GM18508 (cell line): ENCODE measurements around the gene SRMS.
"Not testable (repeated sequence)": the region's sequence is repeated elsewhere in the genome, so short reads cannot be mapped to it uniquely, and the experiment has no call there.

Experiments used
- ATAC-seq: cut with Tn5 transposase; IDR thresholded peaks from one replicate; pipeline ENCODE4 v1.9.1; 2021; ENCODE audit warnings: moderate number of reproducible peaks; ENCODE audit not compliant: insufficient read depth, unreplicated experiment

Gene SRMS

GRCh38 chr20:63529861-63530787 is 17.4 kb downstream of the SRMS start:
- no peak for ATAC-seq

- no peak for ATAC-seq
These were observed 18.2 kb downstream of the SRMS start for GRCh38 chr20:63529180-63529860.

GRCh38 chr20:63527184-63527583 is 20.4 kb downstream of the SRMS start:
- no peak for ATAC-seq

GRCh38 chr20:63525971-63526370 is 21.6 kb downstream of the SRMS start:
- no peak for ATAC-seq

- ATAC-seq = no peak
These were observed 22.4 kb downstream of the SRMS start for GRCh38 chr20:63525185-63525584.

GRCh38 chr20:63522981-63523611 is 24.5 kb downstream of the SRMS start:
- no peak for ATAC-seq

GRCh38 chr20:63522091-63522868 is 25.3 kb downstream of the SRMS start:
- ATAC-seq = no peak

- ATAC-seq = no peak
These were observed 25.9 kb downstream of the SRMS start for GRCh38 chr20:63521602-63522001.

GRCh38 chr20:63520934-63521601 is 26.5 kb downstream of the SRMS start:
- no peak for ATAC-seq

- ATAC-seq = no peak
These were observed 27.0 kb downstream of the SRMS start, which contains the start of gene PPDPF for GRCh38 chr20:63520504-63520933. PPDPF (plus strand) TSS chr20:63520765; CDS start chr20:63521309, 544 bp downstream.

- no peak for ATAC-seq
These were observed 27.7 kb downstream of the SRMS start for GRCh38 chr20:63519668-63520503.

- ATAC-seq = no peak
These were observed 28.4 kb downstream of the SRMS start for GRCh38 chr20:63518946-63519667.

GRCh38 chr20:63518351-63518861 is 29.1 kb downstream of the SRMS start:
- ATAC-seq = no peak

GRCh38 chr20:63517376-63518309 is 29.9 kb downstream of the SRMS start:
- ATAC-seq = no peak

GRCh38 chr20:63514520-63514919 is 33.0 kb downstream of the SRMS start:
- not testable (repeated sequence) for ATAC-seq

- ATAC-seq = no peak
These were observed 34.3 kb downstream of the SRMS start for GRCh38 chr20:63513207-63513606.

GRCh38 chr20:63509088-63509564 is 38.4 kb downstream of the SRMS start:
- no peak for ATAC-seq
